COLO829 (cell line): ENCODE data around the gene SLC22A17.

Source experiments
- DNase-seq: peaks from one replicate; pipeline ENCODE4 v3.0.0; 2012; ENCODE audit warnings: low spot score

SLC22A17 gene

GRCh38 chr14:23307687-23308644 lies 44.7 kb downstream of the SLC22A17 start:
- DNase-seq: no peak

DNA sequence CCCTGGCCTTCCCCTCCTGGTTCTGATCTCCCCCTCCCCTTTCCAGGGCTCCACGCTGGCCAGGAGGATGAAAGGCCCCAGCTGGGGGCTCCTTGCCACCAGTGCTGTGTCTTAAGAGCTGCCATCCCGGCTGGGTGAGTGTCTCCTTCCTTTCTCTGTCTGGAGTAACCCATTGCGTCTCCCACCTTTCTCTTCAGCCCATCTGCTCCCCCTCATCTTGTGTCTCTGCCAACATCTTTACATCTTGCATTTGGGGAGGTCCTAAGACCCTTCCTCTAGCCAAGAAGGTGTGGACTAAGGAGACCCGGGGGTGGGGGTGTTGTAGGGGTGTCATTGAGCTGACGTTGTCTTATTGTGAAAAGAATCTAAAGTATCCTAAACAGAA lies 45.5 kb downstream of the SLC22A17 start:
- no peak for DNase-seq

DNA sequence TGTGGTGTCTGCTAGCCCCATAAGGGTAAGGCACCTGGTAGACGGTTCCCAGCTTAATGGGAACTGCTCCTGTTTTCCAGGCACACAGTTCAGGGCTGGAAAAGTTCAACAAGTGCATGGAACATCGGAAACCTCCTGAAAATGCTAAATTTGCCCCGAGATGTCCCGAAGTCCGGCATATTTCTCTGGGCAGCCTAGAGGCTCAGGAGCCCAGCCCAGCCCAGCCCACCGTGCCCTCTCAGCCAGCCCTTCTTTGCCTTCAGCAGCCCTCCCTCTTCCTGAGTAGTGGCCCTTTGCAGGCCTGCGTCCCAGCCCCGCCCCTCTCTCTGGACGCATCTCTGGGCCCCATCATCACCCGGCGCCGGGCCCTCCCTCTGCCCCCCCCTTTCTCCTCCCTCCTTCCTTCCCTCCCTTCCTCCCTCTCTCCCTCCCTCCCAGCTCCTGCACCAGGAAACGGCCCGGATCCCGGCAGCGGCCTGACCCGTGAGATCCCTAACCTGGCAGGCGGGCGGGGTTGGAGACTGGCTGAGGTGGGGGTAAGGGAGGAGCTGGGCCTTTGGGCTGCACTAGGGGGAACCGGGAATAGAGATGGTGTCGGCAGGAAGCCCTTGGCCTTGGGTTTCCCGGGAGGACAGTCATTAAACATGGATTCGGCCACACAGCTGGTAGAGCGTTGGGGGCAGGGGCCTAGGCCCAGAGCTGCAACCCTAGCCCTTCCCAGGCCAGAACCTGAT lies 46.1 kb downstream of the SLC22A17 start, which contains the start of gene BCL2L2:
Gene BCL2L2 (plus strand): TSS at position 422 of the 734 bp plus-strand sequence. CDS start 935 bp downstream, outside the sequence.
- DNase-seq: peak; percentile 65

GRCh38 chr14:23302290-23303225 lies 50.1 kb downstream of the SLC22A17 start, which contains the start of gene PPP1R3E:
Gene PPP1R3E (minus strand): TSS chr14:23302859. CDS start chr14:23302576, 283 bp downstream.
- DNase-seq: peak; percentile 19

GRCh38 chr14:23301969-23302289 lies 50.8 kb downstream of the SLC22A17 start:
- DNase-seq: no peak

GRCh38 chr14:23301288-23301968 lies 51.3 kb downstream of the SLC22A17 start:
- DNase-seq: peak; percentile 98

- peak; percentile 19 for DNase-seq
Observed at GRCh38 chr14:23300687-23301223, 51.9 kb downstream of the SLC22A17 start.

GRCh38 chr14:23299986-23300686 lies 52.6 kb downstream of the SLC22A17 start:
- DNase-seq: no peak

GRCh38 chr14:23299211-23299957 lies 53.3 kb downstream of the SLC22A17 start:
- DNase-seq: peak; percentile 66

DNA sequence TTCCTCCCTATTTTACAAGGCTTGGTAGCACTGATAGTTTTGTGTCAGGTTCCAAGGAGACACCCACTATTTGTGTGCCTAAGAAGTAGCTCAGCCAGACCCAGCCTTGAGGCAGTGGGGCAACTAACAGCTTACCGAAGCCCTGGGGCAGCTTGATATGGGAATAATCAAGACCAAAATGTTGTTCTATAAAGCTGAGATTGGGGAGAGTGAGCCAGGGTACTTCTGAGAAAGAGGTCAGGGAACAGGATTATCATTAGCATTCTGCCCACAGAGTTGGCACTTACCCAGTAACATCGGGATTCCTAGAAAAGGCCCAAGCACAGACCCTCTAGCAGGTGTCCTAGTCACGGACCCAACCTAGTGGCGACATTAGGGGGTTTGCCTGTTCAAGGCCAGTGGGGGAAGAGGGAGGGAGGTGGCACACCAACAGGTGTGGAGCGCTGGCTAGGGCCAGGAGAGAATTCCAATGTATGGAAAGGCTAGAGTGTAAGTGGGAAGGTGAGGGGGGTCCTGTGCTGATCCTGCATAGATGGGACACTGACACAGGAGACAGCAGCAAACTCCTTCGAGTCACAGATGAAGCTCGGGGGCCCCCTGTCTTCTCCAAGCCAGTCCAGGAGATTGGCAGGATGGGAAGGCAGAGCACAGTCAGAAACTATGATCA lies 54.9 kb downstream of the SLC22A17 start:
- DNase-seq: no peak

- no peak for DNase-seq
Observed at GRCh38 chr14:23297096-23297495, 55.6 kb downstream of the SLC22A17 start.
